Measurements from ENCODE around the gene EYA3.

EYA3 gene

GRCh38 chr1:28123461-28123961, 35.1 kb upstream of the EYA3 start:
- no peaks in the 10 kb centered on the region for H3K9me3 Mint-ChIP-seq
- H3K27ac Mint-ChIP-seq, result no peak overlapping the region
- H3K4me1 Mint-ChIP-seq (ENCODE audit: low read depth), result no peaks in the 10 kb centered on the region
- peaks cover 24% of the 10 kb centered on the region for H3K27me3 Mint-ChIP-seq
- no peak for DNase-seq
- no peak overlapping the region for H3K4me3 Mint-ChIP-seq
- H3K36me3 Mint-ChIP-seq (ENCODE audit: low read depth), result no peaks in the 10 kb centered on the region

GRCh38 chr1:28122183-28122582, 33.8 kb upstream of the EYA3 start:
- Mint-ChIP-seq H3K4me3 (no peak overlapping the region), H3K27me3 (peaks cover 18% of the 10 kb centered on the region), H3K9me3 (no peaks in the 10 kb centered on the region), H3K4me1 (ENCODE audit: low read depth) (no peaks in the 10 kb centered on the region), H3K27ac (no peak overlapping the region), H3K36me3 (ENCODE audit: low read depth) (no peaks in the 10 kb centered on the region)
- DNase-seq, result no peak

- DNase-seq, result no peak
- H3K9me3 Mint-ChIP-seq, result no peaks in the 10 kb centered on the region
- no peaks in the 10 kb centered on the region for H3K36me3 Mint-ChIP-seq (ENCODE audit: low read depth)
- H3K4me3 Mint-ChIP-seq, result no peak overlapping the region
- H3K4me1 Mint-ChIP-seq (ENCODE audit: low read depth), result peaks cover 9% of the 10 kb centered on the region
- H3K27me3 Mint-ChIP-seq, result peaks cover 6% of the 10 kb centered on the region
- H3K27ac Mint-ChIP-seq, result no peak overlapping the region
Measured at GRCh38 chr1:28119556-28119955, 31.1 kb upstream of the EYA3 start.

GRCh38 chr1:28118640-28119307, 30.4 kb upstream of the EYA3 start:
- no peak overlapping the region for H3K27ac Mint-ChIP-seq
- DNase-seq, result no peak
- peaks cover 6% of the 10 kb centered on the region for H3K27me3 Mint-ChIP-seq
- no peaks in the 10 kb centered on the region for H3K36me3 Mint-ChIP-seq (ENCODE audit: low read depth)
- H3K4me1 Mint-ChIP-seq (ENCODE audit: low read depth), result peaks cover 9% of the 10 kb centered on the region
- H3K4me3 Mint-ChIP-seq, result no peak overlapping the region
- no peaks in the 10 kb centered on the region for H3K9me3 Mint-ChIP-seq

- DNase-seq, result peak; percentile 46
- H3K27ac Mint-ChIP-seq, result peak overlapping the region; percentile 74
Measured at GRCh38 chr1:28115267-28115666, 26.9 kb upstream of the EYA3 start.

GRCh38 chr1:28114844-28115243, 26.4 kb upstream of the EYA3 start:
- Mint-ChIP-seq H3K27ac (peak overlapping the region; percentile 74), H3K4me3 (no peak overlapping the region), H3K4me1 (ENCODE audit: low read depth) (peaks cover 25% of the 10 kb centered on the region), H3K9me3 (no peaks in the 10 kb centered on the region), H3K36me3 (ENCODE audit: low read depth) (no peaks in the 10 kb centered on the region), H3K27me3 (no peaks in the 10 kb centered on the region)
- DNase-seq, result no peak

More at GRCh38 chr1:28115267-28115666, 26.9 kb upstream of the EYA3 start:
- Mint-ChIP-seq H3K4me3 (no peak overlapping the region), H3K4me1 (ENCODE audit: low read depth) (peaks cover 25% of the 10 kb centered on the region), H3K9me3 (no peaks in the 10 kb centered on the region), H3K36me3 (ENCODE audit: low read depth) (no peaks in the 10 kb centered on the region), H3K27me3 (no peaks in the 10 kb centered on the region)

GRCh38 chr1:28113242-28113572, 24.8 kb upstream of the EYA3 start:
- Mint-ChIP-seq H3K4me1 (ENCODE audit: low read depth) (peaks cover 25% of the 10 kb centered on the region), H3K27me3 (no peaks in the 10 kb centered on the region)

GRCh38 chr1:28112388-28113241, 24.2 kb upstream of the EYA3 start:
- no peaks in the 10 kb centered on the region for H3K27me3 Mint-ChIP-seq
- no peak overlapping the region for H3K27ac Mint-ChIP-seq
- H3K4me3 Mint-ChIP-seq, result no peak overlapping the region
- H3K9me3 Mint-ChIP-seq, result no peaks in the 10 kb centered on the region
- peaks cover 25% of the 10 kb centered on the region for H3K4me1 Mint-ChIP-seq (ENCODE audit: low read depth)
- no peak for DNase-seq
- no peaks in the 10 kb centered on the region for H3K36me3 Mint-ChIP-seq (ENCODE audit: low read depth)

More at GRCh38 chr1:28113242-28113572, 24.8 kb upstream of the EYA3 start:
- Mint-ChIP-seq H3K36me3 (ENCODE audit: low read depth) (no peaks in the 10 kb centered on the region), H3K9me3 (no peaks in the 10 kb centered on the region), H3K4me3 (no peak overlapping the region), H3K27ac (no peak overlapping the region)
- DNase-seq, result no peak

GRCh38 chr1:28111157-28111556, 22.7 kb upstream of the EYA3 start:
- peaks cover 23% of the 10 kb centered on the region for H3K4me1 Mint-ChIP-seq (ENCODE audit: low read depth)
- H3K9me3 Mint-ChIP-seq, result no peaks in the 10 kb centered on the region
- no peak for DNase-seq
- H3K4me3 Mint-ChIP-seq, result no peak overlapping the region
- no peaks in the 10 kb centered on the region for H3K27me3 Mint-ChIP-seq
- H3K27ac Mint-ChIP-seq, result no peak overlapping the region
- H3K36me3 Mint-ChIP-seq (ENCODE audit: low read depth), result no peaks in the 10 kb centered on the region

- no peak for DNase-seq
- Mint-ChIP-seq H3K27ac (no peak overlapping the region), H3K9me3 (no peaks in the 10 kb centered on the region), H3K4me1 (ENCODE audit: low read depth) (peaks cover 22% of the 10 kb centered on the region), H3K27me3 (no peaks in the 10 kb centered on the region), H3K4me3 (no peak overlapping the region), H3K36me3 (ENCODE audit: low read depth) (no peaks in the 10 kb centered on the region)
Measured at GRCh38 chr1:28110555-28110954, 22.1 kb upstream of the EYA3 start.

- H3K9me3 Mint-ChIP-seq, result no peaks in the 10 kb centered on the region
- DNase-seq, result no peak
- H3K36me3 Mint-ChIP-seq (ENCODE audit: low read depth), result no peaks in the 10 kb centered on the region
- no peaks in the 10 kb centered on the region for H3K27me3 Mint-ChIP-seq
- no peak overlapping the region for H3K27ac Mint-ChIP-seq
- H3K4me1 Mint-ChIP-seq (ENCODE audit: low read depth), result peaks cover 16% of the 10 kb centered on the region
- H3K4me3 Mint-ChIP-seq, result no peak overlapping the region
Measured at GRCh38 chr1:28109639-28110038, 21.2 kb upstream of the EYA3 start.

GRCh38 chr1:28108001-28108400, 19.6 kb upstream of the EYA3 start:
- Mint-ChIP-seq H3K27me3 (no peaks in the 10 kb centered on the region), H3K9me3 (no peaks in the 10 kb centered on the region), H3K36me3 (ENCODE audit: low read depth) (no peaks in the 10 kb centered on the region), H3K4me1 (ENCODE audit: low read depth) (peaks cover 14% of the 10 kb centered on the region), H3K4me3 (no peak overlapping the region), H3K27ac (no peak overlapping the region)
- DNase-seq, result no peak

GRCh38 chr1:28104866-28105467, 16.6 kb upstream of the EYA3 start:
- Mint-ChIP-seq H3K4me1 (ENCODE audit: low read depth) (no peaks in the 10 kb centered on the region), H3K27me3 (no peaks in the 10 kb centered on the region), H3K36me3 (ENCODE audit: low read depth) (no peaks in the 10 kb centered on the region), H3K9me3 (no peaks in the 10 kb centered on the region), H3K27ac (no peak overlapping the region), H3K4me3 (no peak overlapping the region)
- DNase-seq, result no peak

GRCh38 chr1:28102189-28102588, 13.8 kb upstream of the EYA3 start:
- Mint-ChIP-seq H3K4me3 (no peak overlapping the region), H3K4me1 (ENCODE audit: low read depth) (no peaks in the 10 kb centered on the region), H3K27ac (no peak overlapping the region), H3K36me3 (ENCODE audit: low read depth) (no peaks in the 10 kb centered on the region), H3K9me3 (no peaks in the 10 kb centered on the region), H3K27me3 (no peaks in the 10 kb centered on the region)
- DNase-seq, result no peak

Data from activated T-cell treated with anti-CD3 and anti-CD28 coated beads, Interleukin-2, amount 50 U/mL, for 24 hours (primary cell).